Colonic mucosa (tissue), 4 donors: ENCODE measurements around the gene LRRC59. TPM values are rescaled to one million over a fixed set of nuclear protein-coding genes. Genes with fewer than 3 reads are reported as not detected.

Experiments used
- DNase-seq: peaks from one replicate; pipeline ENCODE4 v3.0.0-alpha.2; 2020
- H3K27ac ChIP-seq: fragments of 200-600 bp; one replicate; pipeline ENCODE4 v1.8.0; 2021
- H3K27me3 ChIP-seq: fragments of 200-600 bp; one replicate; pipeline ENCODE4 v1.8.0; 2021
- H3K36me3 ChIP-seq: fragments of 200-600 bp; one replicate; pipeline ENCODE4 v1.8.0; 2021
- H3K4me1 ChIP-seq: fragments of 200-600 bp; one replicate; pipeline ENCODE4 v1.8.0; 2021; ENCODE audit warnings: mild to moderate bottlenecking
- H3K4me3 ChIP-seq: fragments of 200-600 bp; one replicate; pipeline ENCODE4 v1.8.0; 2021
- H3K9ac ChIP-seq, 2 donors: one replicate each; pipeline ENCODE4 v1.7.0; 2013; ENCODE audit warnings: control low read depth in 2 of 2, low read depth in 2 of 2, low read length in 2 of 2
- H3K9me3 ChIP-seq: fragments of 200-600 bp; one replicate; pipeline ENCODE4 v1.8.0; 2021
- intact Hi-C: fragments of 100-400 bp; cut with DNase I; formaldehyde crosslinking; loops from one replicate; pipeline ENCODE4 v1.14.1; 2022
- total RNA-seq, 2 donors: library from RNA; stranded (reverse); fragmentation: NEBNext Ultra II Directional in 1 of 2; extraction: Animal tissue kit (Norgen Biotek cat#: 25700) in 1 of 2; gene quantifications; one replicate each; pipeline ENCODE4 v1.2.1, GENCODE V29; 2021
- TF ChIP-seq, protein P1 (sequence below): fragments of 200-600 bp; IDR thresholded peaks from one replicate; pipeline ENCODE4 v1.8.0; 2022; ENCODE audit warnings: antibody characterized with exemption, mild to moderate bottlenecking
- donor health status: healthy.
- donor health status: DM: no; HTN: no; CAD: no.
- donor health status: DM: no; HTN: no; CAD: no.

LRRC59 gene
- total RNA-seq, 2 donors from 2014 or later, result 147 to 265 TPM

DNA sequence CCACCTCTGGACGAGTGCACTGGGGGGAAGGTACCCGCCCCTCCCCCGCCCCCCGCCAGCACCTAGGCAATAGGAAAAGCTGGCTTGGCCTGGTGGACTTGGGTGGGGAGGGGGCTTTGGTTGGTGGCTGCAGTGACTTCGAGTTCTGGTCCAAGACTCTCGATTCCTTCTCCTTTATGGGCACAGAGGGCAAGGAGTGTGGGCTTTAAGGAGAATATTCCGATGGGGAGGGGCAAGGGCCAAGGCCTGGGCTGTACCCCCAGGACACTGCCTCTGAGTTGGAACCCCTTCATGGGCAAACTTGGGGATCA, 29.1 kb upstream of the LRRC59 start:
- H3K9ac ChIP-seq, result peak overlapping the region; percentile 25 to 97
- intact Hi-C loops, result no loop called here
- H3K27ac ChIP-seq, result peak overlapping the region; percentile 79
- peak overlapping the region; percentile 80 for H3K4me3 ChIP-seq
- TF ChIP-seq, protein P1, sequence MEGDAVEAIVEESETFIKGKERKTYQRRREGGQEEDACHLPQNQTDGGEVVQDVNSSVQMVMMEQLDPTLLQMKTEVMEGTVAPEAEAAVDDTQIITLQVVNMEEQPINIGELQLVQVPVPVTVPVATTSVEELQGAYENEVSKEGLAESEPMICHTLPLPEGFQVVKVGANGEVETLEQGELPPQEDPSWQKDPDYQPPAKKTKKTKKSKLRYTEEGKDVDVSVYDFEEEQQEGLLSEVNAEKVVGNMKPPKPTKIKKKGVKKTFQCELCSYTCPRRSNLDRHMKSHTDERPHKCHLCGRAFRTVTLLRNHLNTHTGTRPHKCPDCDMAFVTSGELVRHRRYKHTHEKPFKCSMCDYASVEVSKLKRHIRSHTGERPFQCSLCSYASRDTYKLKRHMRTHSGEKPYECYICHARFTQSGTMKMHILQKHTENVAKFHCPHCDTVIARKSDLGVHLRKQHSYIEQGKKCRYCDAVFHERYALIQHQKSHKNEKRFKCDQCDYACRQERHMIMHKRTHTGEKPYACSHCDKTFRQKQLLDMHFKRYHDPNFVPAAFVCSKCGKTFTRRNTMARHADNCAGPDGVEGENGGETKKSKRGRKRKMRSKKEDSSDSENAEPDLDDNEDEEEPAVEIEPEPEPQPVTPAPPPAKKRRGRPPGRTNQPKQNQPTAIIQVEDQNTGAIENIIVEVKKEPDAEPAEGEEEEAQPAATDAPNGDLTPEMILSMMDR, result no peak
- no peaks in the 10 kb centered on the region for H3K27me3 ChIP-seq
- peaks cover 22% of the 10 kb centered on the region for H3K4me1 ChIP-seq
- H3K9me3 ChIP-seq, result no peaks in the 10 kb centered on the region
- DNase-seq, result no peak
- H3K36me3 ChIP-seq, result peaks cover 4% of the 10 kb centered on the region

DNA sequence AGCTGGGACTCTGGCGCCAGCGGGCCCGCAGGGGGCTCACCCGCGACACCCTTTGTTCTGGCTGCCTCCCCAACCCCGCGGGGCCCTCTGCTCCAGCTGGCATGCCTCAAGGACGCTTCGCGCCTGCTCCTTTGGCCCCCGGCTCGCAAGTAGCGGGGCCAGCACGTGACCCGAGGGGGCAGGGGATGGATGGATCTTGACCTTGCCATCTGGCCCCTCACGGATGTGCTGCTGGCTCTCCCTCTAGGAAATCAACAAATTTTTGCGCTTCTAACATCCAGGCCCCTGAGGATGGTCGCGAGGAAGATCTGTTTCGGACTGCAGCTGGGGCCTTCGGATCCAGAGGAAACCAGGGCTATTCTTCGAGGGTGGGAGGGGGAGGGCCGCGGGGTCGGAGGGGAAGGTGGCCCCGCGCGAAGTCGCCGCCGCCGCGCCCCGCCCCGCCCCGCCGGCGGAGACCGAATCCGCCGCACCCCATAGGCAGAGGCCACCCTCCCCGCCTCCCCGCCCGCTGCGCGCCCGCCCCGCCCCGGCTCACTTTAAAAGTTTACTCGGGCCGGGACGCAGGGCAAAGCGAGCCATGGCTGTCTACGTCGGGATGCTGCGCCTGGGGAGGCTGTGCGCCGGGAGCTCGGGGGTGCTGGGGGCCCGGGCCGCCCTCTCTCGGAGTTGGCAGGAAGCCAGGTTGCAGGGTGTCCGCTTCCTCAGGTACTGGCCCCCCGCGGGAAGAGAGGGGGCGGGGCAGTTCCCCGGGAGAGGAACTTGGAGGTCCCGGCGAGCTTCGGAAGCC, 28.6 kb upstream of the LRRC59 start, which contains the start of gene ACSF2:
ACSF2 (plus strand) TSS at position 537 of the 790 bp plus-strand sequence; CDS start at position 581, 44 bp downstream.
- H3K27me3 ChIP-seq, result no peaks in the 10 kb centered on the region
- peak within 1 kb of the TSS; percentile 80 for H3K4me3 ChIP-seq
- H3K36me3 ChIP-seq, result peaks cover under 1% of the 10 kb centered on the region
- peaks cover 22% of the 10 kb centered on the region for H3K4me1 ChIP-seq
- H3K9me3 ChIP-seq, result no peaks in the 10 kb centered on the region
- peak within 1 kb of the TSS; percentile 25 to 97 for H3K9ac ChIP-seq
- peak; percentile 92 for DNase-seq
- peak within 1 kb of the TSS; percentile 79 for H3K27ac ChIP-seq
- intact Hi-C loops, result no loop called here
- TF ChIP-seq, protein P1, result no peak

DNA sequence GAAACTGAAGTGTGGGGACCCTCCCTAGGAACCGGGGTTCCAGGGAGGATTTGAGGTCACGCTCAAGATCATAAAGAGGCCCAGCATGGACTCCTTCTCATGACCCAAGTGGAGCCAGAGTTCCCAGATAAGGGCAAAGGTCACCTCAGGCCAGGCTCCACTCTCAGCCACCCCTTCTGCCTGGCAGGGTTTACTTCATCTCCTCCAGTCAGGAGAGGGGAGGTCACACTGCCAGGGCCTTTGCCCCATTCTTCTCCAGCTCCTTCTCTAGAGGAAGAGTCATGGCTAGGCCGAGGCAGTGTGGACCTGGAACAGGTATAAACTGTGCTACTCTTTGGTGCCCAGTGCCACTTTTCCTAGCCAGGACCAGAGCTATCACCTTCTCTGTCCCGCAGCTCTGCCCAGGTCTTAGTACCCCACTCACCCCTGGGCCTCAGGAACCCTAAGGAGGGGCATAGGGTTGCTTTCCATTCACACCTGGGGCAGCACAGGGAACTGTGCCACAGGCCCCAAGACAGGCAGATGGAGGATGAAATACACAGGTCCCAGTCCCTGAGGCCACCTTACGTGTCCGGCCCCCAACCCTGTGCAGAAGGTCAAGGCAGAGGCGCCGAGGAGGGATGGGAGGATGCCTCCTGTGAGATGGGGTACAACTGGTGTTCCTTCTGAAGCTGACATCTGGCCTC, 27.8 kb upstream of the LRRC59 start:
- Histone ChIP-seq H3K27me3 (no peaks in the 10 kb centered on the region), H3K9me3 (no peaks in the 10 kb centered on the region), H3K36me3 (no peaks in the 10 kb centered on the region), H3K9ac (peak overlapping the region; percentile 25 to 64), H3K27ac (peak overlapping the region; percentile 79), H3K4me1 (peaks cover 22% of the 10 kb centered on the region), H3K4me3 (peak overlapping the region; percentile 80)
- TF ChIP-seq, protein P1, result no peak
- DNase-seq, result no peak
- intact Hi-C loops, result no loop called here

GRCh38 chr17:50424246-50424995, 27.1 kb upstream of the LRRC59 start:
- no peak overlapping the region for H3K27ac ChIP-seq
- intact Hi-C loops, result no loop called here

More at GRCh38 chr17:50424246-50424995, 27.1 kb upstream of the LRRC59 start:
- Histone ChIP-seq H3K9me3 (no peaks in the 10 kb centered on the region), H3K4me1 (peaks cover 22% of the 10 kb centered on the region), H3K9ac (peak overlapping the region; percentile 4 to 64), H3K4me3 (no peak overlapping the region), H3K27me3 (no peaks in the 10 kb centered on the region), H3K36me3 (no peaks in the 10 kb centered on the region)
- TF ChIP-seq, protein P1, result no peak
- no peak for DNase-seq
